G401 (cell line): ENCODE data around the gene MTF1. TPM values are rescaled to one million over a fixed set of nuclear protein-coding genes. Genes with fewer than 3 reads are reported as not detected.

ENCODE experiments used
- DNase-seq: peaks from one replicate; pipeline ENCODE4 v3.0.0-alpha.2; 2015; ENCODE audit warnings: low spot score
- in situ Hi-C: cut with HindIII; loops from 2 replicates; pipeline ENCODE4 v1.10.0; 2016; ENCODE audit warnings: low sequenced_read_pairs, mixed read lengths
- total RNA-seq: library from RNA; depleted of rRNA; stranded (reverse); fragments of >200 nt; shearing (Covaris generic); gene quantifications from 2 replicates; pipeline ENCODE4 v1.2.3, GENCODE V29; 2014

Gene MTF1
- total RNA-seq, 1 experiment from 2014 or later: 3.7 TPM

- in situ Hi-C loops: no loop called here
- DNase-seq: no peak
Observed at GRCh38 chr1:37875833-37876232, 16.4 kb upstream of the MTF1 start.

- DNase-seq: no peak
- in situ Hi-C loops: no loop called here
Observed at GRCh38 chr1:37872692-37873091, 13.3 kb upstream of the MTF1 start.

GRCh38 chr1:37868466-37868865 lies 9.1 kb upstream of the MTF1 start:
- DNase-seq: no peak
- in situ Hi-C loops: no loop called here

- in situ Hi-C loops: no loop called here
- no peak for DNase-seq
Observed at GRCh38 chr1:37867784-37868183, 8.4 kb upstream of the MTF1 start.

GRCh38 chr1:37866491-37866890 lies 7.1 kb upstream of the MTF1 start:
- DNase-seq: no peak
- in situ Hi-C loops: no loop called here

- DNase-seq: no peak
- in situ Hi-C loops: no loop called here
Observed at GRCh38 chr1:37865348-37866120, 6.1 kb upstream of the MTF1 start.

GRCh38 chr1:37862330-37862729 lies 2.9 kb upstream of the MTF1 start:
- DNase-seq: no peak
- in situ Hi-C loops: no loop called here

- in situ Hi-C loops: no loop called here
- no peak for DNase-seq
Observed at GRCh38 chr1:37861151-37861550, 1.8 kb upstream of the MTF1 start.

- no peak for DNase-seq
- in situ Hi-C loops: no loop called here
Observed at GRCh38 chr1:37860346-37860666, 914 bp upstream of the MTF1 start.

- in situ Hi-C loops: no loop called here
- DNase-seq: no peak
Observed at GRCh38 chr1:37858931-37859506, 373 bp downstream of the MTF1 start.

GRCh38 chr1:37854406-37854805 lies 5.0 kb downstream of the MTF1 start:
- DNase-seq: no peak
- in situ Hi-C loops: no loop called here

- DNase-seq: no peak
- in situ Hi-C loops: no loop called here
Observed at GRCh38 chr1:37853157-37853556, 6.2 kb downstream of the MTF1 start.

GRCh38 chr1:37851782-37852210 lies 7.6 kb downstream of the MTF1 start:
- in situ Hi-C loops: no loop called here

GRCh38 chr1:37851262-37851661 lies 8.1 kb downstream of the MTF1 start:
- no peak for DNase-seq
- in situ Hi-C loops: no loop called here

More at GRCh38 chr1:37851782-37852210, 7.6 kb downstream of the MTF1 start:
- no peak for DNase-seq

- DNase-seq: no peak
- in situ Hi-C loops: no loop called here
Observed at GRCh38 chr1:37850352-37850955, 8.9 kb downstream of the MTF1 start.

GRCh38 chr1:37849480-37849879 lies 9.9 kb downstream of the MTF1 start:
- DNase-seq: no peak
- in situ Hi-C loops: no loop called here

GRCh38 chr1:37846647-37847339 lies 12.6 kb downstream of the MTF1 start:
- in situ Hi-C loops: no loop called here
- DNase-seq: no peak

- in situ Hi-C loops: no loop called here
- no peak for DNase-seq
Observed at GRCh38 chr1:37845786-37846185, 13.6 kb downstream of the MTF1 start.

GRCh38 chr1:37845049-37845646 lies 14.2 kb downstream of the MTF1 start:
- DNase-seq: no peak
- in situ Hi-C loops: no loop called here

- no peak for DNase-seq
- in situ Hi-C loops: no loop called here
Observed at GRCh38 chr1:37844536-37844935, 14.9 kb downstream of the MTF1 start.
